Measurements from ENCODE around the gene PPP1R18. TPM values are rescaled to one million over a fixed set of nuclear protein-coding genes. Genes with fewer than 3 reads are reported as not detected.
"Not testable (repeated sequence)": the region's sequence is repeated elsewhere in the genome, so short reads cannot be mapped to it uniquely, and the experiment has no call there.

PPP1R18 gene
- total RNA-seq, 2 donors from 2014 or later, result 6.3 to 16.7 TPM

DNA sequence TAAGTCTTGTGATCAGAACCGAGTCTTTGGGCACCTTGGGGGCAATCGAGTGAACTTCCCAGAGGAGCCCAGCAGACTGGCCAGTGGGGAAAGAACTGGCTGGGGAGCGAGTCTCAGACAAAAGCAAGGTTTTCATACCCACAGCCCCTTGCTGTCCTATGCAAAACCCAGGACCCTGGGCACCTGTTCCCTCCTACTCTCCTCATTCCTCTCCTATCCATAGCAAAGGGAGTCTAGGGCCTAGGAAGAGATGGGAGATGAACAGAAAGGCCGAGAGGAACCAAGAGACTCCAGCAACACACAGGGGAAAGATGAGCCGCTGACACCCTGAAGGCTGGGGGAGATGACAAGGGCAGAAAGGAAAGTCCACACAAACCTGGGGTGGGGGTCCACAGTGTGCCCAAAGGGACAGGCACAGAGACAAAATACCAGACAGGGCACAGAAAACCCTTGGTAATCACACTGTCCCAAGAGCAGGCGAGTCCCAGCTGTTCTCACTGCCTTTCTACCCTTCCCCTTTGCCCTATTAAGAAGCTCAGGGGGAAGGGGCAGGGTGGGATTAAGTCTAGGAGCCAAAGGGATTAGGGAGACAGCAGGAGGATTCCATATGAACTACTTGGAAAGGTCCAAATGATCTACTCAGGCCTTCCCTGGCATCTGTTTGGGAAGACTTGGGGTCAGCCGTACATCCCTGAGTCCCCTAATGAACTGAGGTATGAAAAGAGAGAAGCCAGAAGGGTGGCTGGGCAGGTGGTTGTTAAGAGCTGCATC, 6.5 kb downstream of the PPP1R18 start:
- no peak for ATAC-seq
- intact Hi-C loops (cut with DNase I, micrococcal nuclease), result loop anchor here (2.0 to 10.0 kb wide), 4 partner anchors 42 to 205 kb away; partner anchors contain the start of genes DDR1 (in 1 of the 2), FLOT1 (in 1 of the 2), IER3 (in 1 of the 2) and TUBB (in 1 of the 2)
- DNase-seq, result no peak

DNA sequence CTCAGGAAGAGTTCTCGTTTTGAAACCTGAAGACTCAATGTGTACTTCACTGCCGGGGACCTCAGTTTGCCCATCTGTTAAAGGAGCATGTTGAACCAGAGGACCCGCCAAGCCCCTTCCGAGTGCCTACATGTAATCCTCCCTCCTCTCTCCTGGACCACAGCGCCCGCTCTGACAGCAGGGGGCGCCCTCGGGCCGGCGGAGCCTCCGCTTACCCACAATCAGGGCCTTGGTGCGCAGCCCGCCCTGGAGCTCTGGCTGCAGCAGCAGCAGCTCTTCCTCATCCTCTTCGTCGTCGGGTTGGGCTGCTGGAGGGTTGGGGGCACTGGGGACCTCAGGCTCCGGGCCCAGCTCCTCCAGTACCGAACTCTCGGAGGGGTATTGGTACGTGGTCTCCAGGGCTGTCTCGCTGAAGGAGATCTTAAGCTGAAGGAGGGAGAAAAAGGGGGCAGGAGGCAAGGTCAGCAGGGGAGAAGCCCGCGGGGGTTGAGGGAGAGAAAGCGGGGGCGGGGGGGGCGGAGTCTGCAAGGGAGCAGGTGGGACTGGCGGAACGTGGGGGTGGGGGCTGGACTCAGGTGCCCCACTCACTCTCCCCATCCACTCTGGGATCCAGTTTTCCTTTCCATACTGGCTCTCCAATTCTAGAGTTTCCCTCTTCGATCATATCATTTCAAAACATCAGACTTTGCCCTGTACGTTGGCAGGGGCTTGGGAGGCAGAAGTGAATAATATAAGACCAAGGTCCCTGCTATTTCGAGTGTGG, 7.3 kb downstream of the PPP1R18 start:
- DNase-seq (peak; percentile 83 to 89), ATAC-seq (peak; percentile 88)
- intact Hi-C loops (cut with DNase I, micrococcal nuclease), result loop anchor here (2.0 to 10.0 kb wide), 4 partner anchors 43 to 206 kb away; partner anchors contain the start of genes DDR1 (in 1 of the 2), FLOT1 (in 1 of the 2), IER3 (in 1 of the 2) and TUBB (in 1 of the 2)

DNA sequence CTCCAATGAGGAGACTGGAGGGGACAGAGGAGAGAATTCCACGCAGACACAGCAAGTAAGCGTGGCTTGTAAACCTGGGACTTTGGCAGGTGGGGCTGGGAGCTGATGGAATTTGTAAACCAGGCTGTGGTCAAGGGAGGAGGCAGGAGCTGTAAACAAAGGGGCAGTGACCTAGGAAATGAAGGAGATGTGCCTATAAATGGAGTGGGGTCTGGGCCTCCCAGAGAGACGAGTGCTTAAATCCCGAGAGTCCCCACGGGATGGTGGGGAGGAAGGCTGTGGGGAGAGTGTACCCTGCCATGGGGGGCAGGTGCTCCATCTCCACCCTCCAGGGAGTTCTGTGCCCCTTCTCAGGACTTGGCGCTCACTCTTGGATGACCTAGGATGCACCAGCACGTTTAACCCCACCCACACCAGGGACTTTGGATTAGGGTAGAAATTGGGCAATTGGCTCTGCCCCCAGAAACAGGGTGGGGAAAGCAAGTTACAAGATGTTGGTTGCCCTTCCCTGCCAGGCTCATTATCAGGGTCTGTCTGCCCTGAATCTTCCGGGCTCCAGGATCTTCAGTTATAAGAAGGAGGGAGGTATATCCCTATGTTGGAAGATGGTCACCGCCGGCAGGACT, 9.7 kb downstream of the PPP1R18 start:
- intact Hi-C loops (cut with DNase I, micrococcal nuclease), result loop anchor here (5.0 to 10.0 kb wide), 3 partner anchors 46 to 208 kb away; partner anchors contain the start of genes DDR1 (in 1 of the 2), FLOT1 (in 1 of the 2), IER3 (in 1 of the 2) and TUBB (in 1 of the 2)
- DNase-seq (no peak), ATAC-seq (no peak)

DNA sequence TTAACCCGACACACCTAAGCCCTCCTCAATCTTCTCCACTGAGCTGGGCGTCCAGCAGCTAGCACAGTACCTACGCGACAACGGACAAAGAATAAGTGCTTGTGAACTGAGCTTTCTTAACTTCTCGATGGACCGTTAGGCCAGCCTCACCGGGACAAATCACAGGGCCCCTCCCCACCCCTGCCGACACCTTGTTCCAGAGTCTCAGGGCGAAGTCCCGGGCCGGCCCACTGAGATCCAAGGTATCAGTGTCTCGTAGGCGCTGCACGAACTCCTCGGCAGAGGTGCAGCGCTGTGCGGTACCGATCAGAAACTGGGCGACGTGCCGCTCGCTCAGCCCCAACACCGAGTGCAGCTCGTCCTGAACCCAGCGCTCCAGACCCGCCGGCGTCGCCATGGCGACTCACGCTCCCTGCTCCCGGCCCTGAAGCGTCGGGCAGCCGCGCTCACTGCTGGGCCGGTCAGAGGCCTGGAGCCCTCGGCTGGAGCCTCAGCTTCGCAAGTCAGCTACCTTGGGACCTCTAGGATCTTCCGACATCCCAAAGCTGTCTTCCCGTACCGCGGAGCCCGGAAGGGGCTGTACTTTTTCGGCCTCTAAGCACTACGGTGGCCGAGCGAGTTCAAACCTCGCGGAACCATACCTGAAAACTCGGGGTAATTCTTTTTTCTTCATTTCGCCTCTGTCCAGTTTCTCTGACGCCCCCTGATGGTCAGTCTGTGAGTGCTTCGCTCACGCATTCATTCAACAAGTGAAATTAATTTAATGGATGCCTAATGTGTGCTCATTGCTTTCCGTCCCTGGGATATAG, 13.8 kb downstream of the PPP1R18 start, which contains the start of gene DHX16:
Gene DHX16, minus strand, starts transcription at position 562 of the 809 bp plus-strand sequence. Its CDS starts 165 bp downstream, at position 397.
- peak; percentile 89 for ATAC-seq
- intact Hi-C loops (cut with DNase I, micrococcal nuclease), result loop anchor here in 1 of 2 donors (10.0 kb wide), 1 partner anchor 212 kb away; the partner anchor contains the start of gene DDR1
- DNase-seq, result peak; percentile 96 to 97

DNA sequence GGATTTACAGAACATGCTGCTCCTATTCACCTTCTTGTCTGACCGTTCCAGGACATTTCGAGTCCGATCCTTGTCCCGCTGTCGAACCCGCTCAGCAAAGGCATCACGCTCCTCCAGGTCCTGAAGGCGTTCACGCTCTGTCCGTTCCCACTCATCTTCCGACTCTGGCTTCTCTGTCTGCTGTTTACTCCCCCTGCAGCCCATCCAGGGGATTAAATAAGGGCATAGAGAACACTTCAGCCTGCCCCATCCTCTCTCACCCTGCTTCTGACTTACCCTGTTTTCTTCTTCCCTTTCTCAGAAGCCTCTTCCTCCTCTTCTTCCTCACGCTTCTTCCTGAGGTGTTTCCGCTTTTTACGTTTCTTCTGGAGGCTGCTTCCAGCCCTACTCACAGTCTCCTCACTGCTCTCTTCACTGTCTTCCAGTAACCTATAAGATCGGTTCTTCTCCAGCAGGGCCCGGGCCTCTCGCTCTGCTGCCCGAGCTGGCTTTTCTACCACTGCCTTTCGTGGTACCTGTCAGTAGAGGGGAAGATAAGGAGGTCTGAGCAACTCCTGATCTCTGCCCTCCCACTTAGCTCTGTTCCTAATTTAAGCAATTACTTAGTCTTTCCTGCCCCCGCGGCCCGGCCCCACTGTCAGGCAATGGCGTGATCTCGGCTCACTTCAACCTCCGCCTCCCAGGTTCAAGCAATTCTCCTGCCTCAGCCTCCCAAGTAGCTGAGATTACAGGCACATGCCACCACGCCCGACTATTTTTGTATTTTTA, 15.5 kb downstream of the PPP1R18 start:
- no peak for ATAC-seq
- intact Hi-C loops (cut with DNase I, micrococcal nuclease), result loop anchor here in 1 of 2 donors (10.0 kb wide), 1 partner anchor 214 kb away; the partner anchor contains the start of gene DDR1
- DNase-seq, result no peak

DNA sequence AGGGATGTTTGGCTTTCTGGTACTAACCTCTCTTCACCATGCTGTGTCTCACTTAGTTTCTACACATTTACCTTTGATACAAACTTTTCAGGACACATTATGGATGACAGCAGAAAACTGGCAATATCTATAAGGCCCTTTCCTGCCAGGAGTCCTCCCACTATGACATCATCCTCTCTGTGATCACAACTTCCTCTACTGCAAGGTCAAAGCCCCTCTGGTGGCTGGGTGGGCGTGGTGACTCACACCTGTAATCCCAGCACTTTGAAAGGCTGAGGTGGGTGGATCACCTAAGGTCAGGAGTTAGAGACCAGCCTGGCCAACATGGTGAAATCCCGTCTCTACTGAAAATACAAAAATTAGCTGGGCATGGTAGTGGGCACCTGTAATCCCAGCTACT, 20.1 kb downstream of the PPP1R18 start:
- intact Hi-C loops (cut with DNase I, micrococcal nuclease); ATAC-seq; DNase-seq: not testable (repeated sequence)

DNA sequence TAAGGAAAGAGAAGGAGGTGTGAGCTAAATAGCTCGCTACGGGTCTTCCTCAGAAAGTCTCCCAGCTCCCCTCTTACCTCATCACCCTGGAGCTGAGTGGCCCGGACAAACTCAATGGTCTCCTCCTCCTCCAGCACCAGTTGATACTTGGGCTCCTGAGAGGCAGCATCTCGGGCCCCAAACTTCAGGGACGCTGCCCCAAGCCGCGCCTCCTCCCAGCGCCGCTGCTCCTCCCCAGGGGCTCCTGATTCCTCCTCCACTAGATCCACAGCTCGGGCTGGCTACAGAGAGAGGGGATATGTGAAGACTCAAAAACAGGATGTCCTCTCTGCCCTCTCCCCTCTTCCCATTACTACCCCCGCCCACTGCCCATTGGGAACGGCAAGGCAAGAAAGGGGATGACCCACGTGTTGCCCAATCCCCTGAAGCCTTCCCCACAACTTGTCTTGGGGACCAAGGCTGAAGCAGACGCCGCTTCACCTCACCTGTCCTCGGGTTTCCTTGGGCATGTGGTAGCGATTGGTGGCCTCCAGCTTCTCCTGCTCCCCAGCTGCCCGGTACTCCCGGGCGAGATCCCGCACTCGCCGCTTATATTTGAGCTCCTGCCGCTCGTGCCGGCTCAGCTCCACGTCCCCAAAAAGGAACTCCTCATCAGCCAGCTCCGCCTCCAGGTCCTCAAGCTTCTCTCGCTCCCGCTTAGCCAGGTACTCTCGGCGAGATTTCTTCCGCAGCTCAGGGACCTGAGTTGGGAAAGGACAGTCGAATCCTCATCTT, 21.3 kb downstream of the PPP1R18 start:
- ATAC-seq (no peak), DNase-seq (no peak)
- intact Hi-C loops (cut with DNase I, micrococcal nuclease), result no loop called here

DNA sequence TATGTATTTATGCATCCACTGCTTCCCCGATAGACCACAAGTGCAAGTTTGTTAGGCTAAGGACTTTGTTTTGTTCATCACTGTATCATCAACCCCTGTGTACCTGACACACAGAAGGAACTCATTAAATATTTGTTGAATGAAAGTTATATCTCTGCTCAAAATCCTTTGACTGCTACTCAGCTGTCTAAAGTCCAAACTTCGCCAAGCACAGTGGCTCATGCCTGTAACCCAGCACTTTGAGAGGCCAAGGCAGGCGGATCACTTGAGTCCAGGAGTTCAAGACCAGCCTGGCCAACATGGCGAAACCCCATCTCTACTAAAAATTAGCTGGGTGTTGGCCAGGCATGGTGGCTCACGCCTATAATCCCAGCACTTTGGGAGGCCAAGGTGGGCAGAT, 28.5 kb downstream of the PPP1R18 start:
- not testable (repeated sequence) for ATAC-seq, DNase-seq

DNA sequence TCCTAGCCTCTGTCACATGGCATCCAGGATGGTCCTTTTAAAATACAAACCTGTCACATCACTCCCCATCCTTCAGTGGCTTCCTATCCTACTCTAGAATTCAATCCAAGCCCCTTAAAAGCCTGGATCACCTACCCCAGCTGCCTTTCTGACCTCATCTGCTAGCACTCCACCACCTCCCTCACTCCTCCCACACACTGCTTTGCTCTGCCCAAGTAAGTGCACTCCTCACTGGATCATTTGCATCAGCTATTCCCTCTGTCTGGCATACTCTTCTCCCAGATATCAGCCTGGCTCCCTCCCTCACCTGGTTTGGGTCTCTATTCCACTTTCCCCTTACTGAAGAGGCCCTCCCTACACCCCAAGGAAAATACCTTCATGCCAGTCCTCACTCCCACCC, 29.0 kb downstream of the PPP1R18 start:
- intact Hi-C loops (cut with DNase I, micrococcal nuclease), result no loop called here
- DNase-seq, result no peak
- ATAC-seq, result no peak

More for the DNA sequence above, 28.5 kb downstream of the PPP1R18 start:
- intact Hi-C loops (cut with DNase I, micrococcal nuclease), result not testable (repeated sequence)

DNA sequence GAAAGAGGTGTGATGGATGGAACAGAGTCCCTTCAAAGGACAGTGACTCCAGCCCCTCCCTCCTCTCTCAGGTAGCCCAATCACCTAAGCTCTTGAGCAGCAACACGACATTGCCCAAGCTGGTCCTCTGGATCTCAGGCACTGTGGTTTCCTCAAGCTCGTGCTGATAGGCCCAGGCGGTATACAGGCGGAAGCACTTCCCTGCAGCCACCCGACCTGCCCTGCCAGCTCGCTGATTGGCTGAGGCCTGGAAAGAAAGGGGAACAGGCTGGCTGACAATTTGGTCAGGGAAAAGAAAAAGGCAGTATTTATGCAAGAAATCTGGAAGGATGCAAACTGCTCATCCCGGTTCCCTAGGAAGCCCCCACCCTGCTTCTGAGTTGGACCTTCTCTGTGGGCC, 29.9 kb downstream of the PPP1R18 start:
- no peak for ATAC-seq
- intact Hi-C loops (cut with DNase I, micrococcal nuclease), result no loop called here
- no peak for DNase-seq

DNA sequence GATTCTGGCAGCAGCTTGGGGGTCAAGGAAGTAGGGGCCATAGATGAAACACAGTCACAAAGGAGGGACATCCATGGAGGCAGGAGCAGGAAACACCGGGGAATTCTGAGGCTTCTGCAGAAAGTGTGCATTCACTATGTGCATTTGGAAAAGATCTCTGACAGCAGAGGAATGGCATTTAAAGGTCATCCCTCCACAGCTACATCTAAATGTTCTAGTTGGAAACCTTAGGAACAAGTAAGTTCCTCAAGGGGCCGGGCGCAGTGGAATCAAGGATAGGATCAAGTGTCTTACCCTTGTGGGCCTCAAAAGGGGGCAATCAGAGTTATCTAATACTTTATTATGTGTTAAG, 30.7 kb downstream of the PPP1R18 start:
- ATAC-seq (no peak), DNase-seq (no peak)
- intact Hi-C loops (cut with DNase I, micrococcal nuclease), result no loop called here

DNA sequence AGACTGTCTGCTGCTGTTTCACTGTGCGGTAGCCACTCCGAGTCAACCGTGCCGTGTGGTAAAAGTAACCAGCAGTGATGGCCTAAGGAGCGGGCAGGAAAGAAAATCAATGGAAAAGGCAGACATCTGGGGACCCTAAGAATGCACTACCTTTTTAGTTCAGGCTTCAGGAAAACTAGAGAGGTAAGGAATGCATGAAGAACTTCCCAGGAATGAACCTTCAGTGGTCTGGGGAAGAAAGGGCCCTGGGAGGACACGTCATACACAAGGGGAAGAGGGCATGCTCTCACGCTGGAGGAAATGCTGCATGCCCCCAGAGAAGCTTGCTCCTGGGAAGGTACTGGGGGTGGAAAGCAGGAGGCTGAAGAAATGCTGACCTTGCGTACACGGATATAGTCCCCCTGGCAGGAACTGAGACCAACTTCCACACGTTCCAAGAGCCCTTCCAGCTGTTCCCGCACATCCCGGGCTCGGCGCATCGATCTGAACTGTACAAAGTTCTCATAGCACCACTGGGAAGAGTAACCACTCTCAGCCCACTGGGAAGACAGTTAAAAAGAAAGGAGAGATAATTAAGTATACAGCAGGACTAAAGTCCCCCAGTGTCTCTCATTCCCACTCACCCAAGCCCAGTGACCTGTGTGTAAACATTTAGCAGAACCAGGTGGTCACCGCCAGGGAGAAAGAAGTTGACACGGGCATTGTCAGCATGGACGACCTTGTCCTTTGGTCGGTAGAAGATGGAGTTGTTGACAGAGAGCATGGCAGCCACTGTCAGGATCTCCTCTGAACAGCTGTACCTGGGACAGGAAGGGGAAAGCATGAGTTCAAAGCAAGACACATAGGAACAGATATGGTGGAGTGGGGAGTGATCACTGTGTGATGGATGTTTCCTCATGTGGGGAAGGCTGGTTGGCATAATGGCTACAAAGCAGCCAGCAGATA, 31.4 kb downstream of the PPP1R18 start:
- intact Hi-C loops (cut with DNase I, micrococcal nuclease), result no loop called here

DNA sequence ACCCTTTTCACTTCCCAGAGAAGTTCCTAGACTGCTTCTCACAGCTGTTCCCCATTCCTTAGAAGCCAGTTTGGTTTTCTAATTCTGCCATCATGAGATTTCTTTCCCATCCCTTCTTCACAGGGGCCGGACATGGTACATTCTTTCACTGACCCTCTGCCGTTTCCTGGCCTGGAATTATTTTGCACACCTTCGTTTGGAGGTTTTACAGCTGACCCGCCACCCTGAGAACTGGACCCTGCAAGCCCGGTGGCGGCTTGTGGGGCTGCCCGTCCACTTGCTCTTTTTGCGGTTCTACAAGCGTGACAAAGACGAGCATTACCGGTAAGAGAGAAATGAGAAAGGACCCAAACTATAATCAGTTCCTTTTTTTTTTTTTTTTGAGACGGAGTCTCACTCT, 35.3 kb downstream of the PPP1R18 start:
- no peak for ATAC-seq
- intact Hi-C loops (cut with DNase I, micrococcal nuclease), result no loop called here
- no peak for DNase-seq

More for the DNA sequence above, 31.4 kb downstream of the PPP1R18 start:
- no peak for DNase-seq
- ATAC-seq, result no peak

DNA sequence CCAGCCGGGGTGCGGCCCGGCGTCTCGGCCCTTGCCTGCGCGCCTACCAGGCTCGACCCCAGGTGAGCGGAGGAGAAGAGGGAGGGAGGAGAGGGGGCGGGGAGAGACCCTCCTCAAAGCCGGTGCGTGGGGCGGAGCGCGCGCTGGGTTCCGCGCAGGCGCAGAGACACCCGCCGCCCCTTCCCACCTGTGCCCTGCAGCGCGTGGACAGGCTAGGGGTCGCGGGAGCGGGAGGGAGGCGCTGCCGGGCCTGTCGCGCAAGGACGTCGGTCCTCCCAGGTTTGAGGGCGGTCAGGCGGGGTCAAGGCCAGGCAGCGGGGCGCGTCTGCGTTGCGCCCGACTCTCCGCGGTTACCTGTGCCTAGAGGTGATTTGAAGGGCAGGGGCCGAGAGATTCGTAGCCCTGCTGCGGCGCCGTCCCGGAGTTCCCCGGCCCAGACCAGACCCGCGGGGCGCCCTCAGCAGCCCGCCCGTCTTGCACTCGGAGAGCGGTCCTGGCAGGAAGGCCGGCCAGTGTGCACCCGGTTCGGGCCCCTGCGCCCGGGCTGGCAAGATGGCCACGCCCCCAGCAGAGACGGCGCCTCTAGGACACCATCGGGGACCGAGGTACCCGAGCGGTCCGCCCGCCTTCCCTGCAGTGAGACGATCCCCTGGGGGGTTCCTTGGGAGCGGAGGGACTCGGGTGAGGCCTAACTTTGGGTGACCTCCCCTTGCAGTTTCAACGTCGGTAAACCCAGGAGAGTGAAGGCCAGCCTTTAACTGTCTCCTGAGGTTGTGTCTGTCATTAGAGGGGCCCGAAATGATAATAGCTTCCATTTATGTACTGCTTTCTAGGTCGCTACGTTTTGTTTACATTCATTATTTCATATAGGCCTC, 39.0 kb downstream of the PPP1R18 start:
- DNase-seq (peak; percentile 74 to 85), ATAC-seq (peak; percentile 68)
- intact Hi-C loops (cut with DNase I, micrococcal nuclease), result no loop called here
